Omental fat pad (tissue), 4 donors: ENCODE results near the gene FNBP1. TPM values are rescaled to one million over a fixed set of nuclear protein-coding genes. Genes with fewer than 3 reads are reported as not detected.
A peak's percentile ranks its signal among the peaks of the same experiment; 100 is the strongest.
"Not testable (repeated sequence)": the region's sequence is repeated elsewhere in the genome, so short reads cannot be mapped to it uniquely, and the experiment has no call there.

ENCODE experiments used
- ATAC-seq: fragments of 150-250 bp; one replicate; pipeline ENCODE4 v1.9.1; 2016; ENCODE audit warnings: mild to moderate bottlenecking, moderate library complexity; ENCODE audit not compliant: low FRiP score
- DNase-seq: peaks from one replicate; pipeline ENCODE4 v3.0.0-alpha.2; 2019; ENCODE audit warnings: low spot score
- CTCF ChIP-seq, 3 donors: fragments of 450-650 bp; IDR thresholded peaks; one replicate each; pipeline ENCODE4 v1.5.1; 2016 to 2017; ENCODE audit warnings: antibody characterized with exemption in 3 of 3, mild to moderate bottlenecking in 3 of 3, moderate library complexity in 2 of 3
- total RNA-seq, 4 donors: library from RNA; depleted of rRNA; stranded (reverse); fragments of >200 nt; gene quantifications; one replicate each; pipeline ENCODE4 v1.1.0, GENCODE V29; 2016

FNBP1 gene
- total RNA-seq, 4 donors from 2014 or later, result 38.7 to 53.4 (median 45.9) TPM

GRCh38 chr9:129952337-129952736 is 90.7 kb downstream of the FNBP1 start:
- DNase-seq (no peak), ATAC-seq (no peak)
- no peak for TF ChIP-seq CTCF (IDR thresholded peaks at IDR 0.05)

GRCh38 chr9:129949821-129950220 is 93.2 kb downstream of the FNBP1 start:
- no peak for TF ChIP-seq CTCF (IDR thresholded peaks at IDR 0.05)
- ATAC-seq (peak; percentile 42), DNase-seq (no peak)

- not testable (repeated sequence) for ATAC-seq, DNase-seq
These were observed 94.4 kb downstream of the FNBP1 start for GRCh38 chr9:129948626-129949025.

GRCh38 chr9:129946246-129946995 is 96.6 kb downstream of the FNBP1 start:
- no peak for ATAC-seq
- DNase-seq, result no peak
- TF ChIP-seq CTCF (IDR thresholded peaks at IDR 0.05), result no peak

GRCh38 chr9:129945314-129945713 is 97.7 kb downstream of the FNBP1 start:
- DNase-seq (no peak), ATAC-seq (no peak)
- TF ChIP-seq CTCF (IDR thresholded peaks at IDR 0.05), result no peak

GRCh38 chr9:129944506-129945116 is 98.4 kb downstream of the FNBP1 start:
- TF ChIP-seq CTCF (IDR thresholded peaks at IDR 0.05), result no peak
- no peak for DNase-seq
- ATAC-seq, result no peak

GRCh38 chr9:129939431-129939830 is 103.6 kb downstream of the FNBP1 start:
- no peak for ATAC-seq
- no peak for DNase-seq
- no peak for TF ChIP-seq CTCF (IDR thresholded peaks at IDR 0.05)
